ENCODE measurements around the gene CIDEC. TPM values are rescaled to one million over a fixed set of nuclear protein-coding genes. Genes with fewer than 3 reads are reported as not detected.

The CIDEC gene
- total RNA-seq, 4 donors from 2014 or later: 2.8 to 23.7 (median 9.0) TPM

DNA sequence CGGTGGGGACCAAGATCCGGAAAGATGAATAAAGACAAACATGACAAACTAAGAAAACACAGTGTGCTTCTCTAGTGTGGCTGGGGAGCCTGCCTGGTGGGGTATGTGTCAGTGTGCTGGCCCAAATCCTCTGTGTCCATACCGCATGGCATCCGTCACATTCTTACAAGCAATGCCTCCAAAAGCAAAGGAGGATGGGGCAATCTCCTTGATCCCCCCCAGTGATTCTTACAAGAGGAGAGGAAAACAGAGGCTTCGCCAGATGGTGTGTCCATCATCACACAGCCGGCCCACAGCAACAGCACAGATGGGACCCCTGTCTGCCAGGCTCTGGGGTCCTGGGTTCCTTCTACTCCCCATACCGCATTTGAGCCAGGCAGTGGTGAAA is 36.3 kb upstream of the CIDEC start:
- intact Hi-C loops (cut with DNase I; ENCODE audit: low total_unique reads): loop anchor here (10.0 kb wide), 1 partner anchor 62 kb away; no protein-coding TSS in a partner anchor
- WGBS, 2 donors: 36 to 40% methylated on average over 7 of the region's 7 CpGs
- H3K4me3 ChIP-seq (ENCODE audit: low read depth, poor library complexity, severe bottlenecking): no peak overlapping the region
- DNase-seq (ENCODE audit: low spot score in 2 of 2): no peak
- TF ChIP-seq POLR2A (IDR thresholded peaks at IDR 0.05): no peak
- TF ChIP-seq, protein P1, sequence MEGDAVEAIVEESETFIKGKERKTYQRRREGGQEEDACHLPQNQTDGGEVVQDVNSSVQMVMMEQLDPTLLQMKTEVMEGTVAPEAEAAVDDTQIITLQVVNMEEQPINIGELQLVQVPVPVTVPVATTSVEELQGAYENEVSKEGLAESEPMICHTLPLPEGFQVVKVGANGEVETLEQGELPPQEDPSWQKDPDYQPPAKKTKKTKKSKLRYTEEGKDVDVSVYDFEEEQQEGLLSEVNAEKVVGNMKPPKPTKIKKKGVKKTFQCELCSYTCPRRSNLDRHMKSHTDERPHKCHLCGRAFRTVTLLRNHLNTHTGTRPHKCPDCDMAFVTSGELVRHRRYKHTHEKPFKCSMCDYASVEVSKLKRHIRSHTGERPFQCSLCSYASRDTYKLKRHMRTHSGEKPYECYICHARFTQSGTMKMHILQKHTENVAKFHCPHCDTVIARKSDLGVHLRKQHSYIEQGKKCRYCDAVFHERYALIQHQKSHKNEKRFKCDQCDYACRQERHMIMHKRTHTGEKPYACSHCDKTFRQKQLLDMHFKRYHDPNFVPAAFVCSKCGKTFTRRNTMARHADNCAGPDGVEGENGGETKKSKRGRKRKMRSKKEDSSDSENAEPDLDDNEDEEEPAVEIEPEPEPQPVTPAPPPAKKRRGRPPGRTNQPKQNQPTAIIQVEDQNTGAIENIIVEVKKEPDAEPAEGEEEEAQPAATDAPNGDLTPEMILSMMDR (IDR thresholded peaks at IDR 0.05): no peak

DNA sequence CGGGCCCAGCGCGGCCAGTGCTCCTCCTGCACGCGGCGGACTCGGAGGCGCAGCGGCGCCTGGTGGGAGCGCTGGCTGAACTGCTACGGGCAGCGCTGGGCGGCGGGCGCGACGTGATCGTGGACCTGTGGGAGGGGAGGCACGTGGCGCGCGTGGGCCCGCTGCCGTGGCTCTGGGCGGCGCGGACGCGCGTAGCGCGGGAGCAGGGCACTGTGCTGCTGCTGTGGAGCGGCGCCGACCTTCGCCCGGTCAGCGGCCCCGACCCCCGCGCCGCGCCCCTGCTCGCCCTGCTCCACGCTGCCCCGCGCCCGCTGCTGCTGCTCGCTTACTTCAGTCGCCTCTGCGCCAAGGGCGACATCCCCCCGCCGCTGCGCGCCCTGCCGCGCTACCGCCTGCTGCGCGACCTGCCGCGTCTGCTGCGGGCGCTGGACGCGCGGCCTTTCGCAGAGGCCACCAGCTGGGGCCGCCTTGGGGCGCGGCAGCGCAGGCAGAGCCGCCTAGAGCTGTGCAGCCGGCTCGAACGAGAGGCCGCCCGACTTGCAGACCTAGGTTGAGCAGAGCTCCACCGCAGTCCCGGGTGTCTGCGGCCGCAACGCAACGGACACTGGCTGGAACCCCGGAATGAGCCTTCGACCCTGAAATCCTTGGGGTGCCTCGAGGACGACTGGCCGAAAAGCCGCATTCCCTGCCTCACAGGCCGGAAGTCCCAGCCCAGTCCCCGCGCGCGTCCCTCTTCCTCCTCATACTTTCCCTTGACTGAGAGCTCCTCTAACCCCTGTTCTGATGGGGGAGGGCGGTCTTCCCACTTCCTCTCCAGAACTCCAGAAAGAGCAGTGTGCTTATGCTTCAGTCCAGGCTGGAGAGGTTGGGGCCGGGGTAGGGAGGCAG is 35.4 kb upstream of the CIDEC start:
- intact Hi-C loops (cut with DNase I; ENCODE audit: low total_unique reads): loop anchor here (10.0 kb wide), 1 partner anchor 61 kb away; no protein-coding TSS in a partner anchor
- no peak for TF ChIP-seq POLR2A (IDR thresholded peaks at IDR 0.05)
- TF ChIP-seq, protein P1 (IDR thresholded peaks at IDR 0.05): no peak
- H3K4me3 ChIP-seq (ENCODE audit: low read depth, poor library complexity, severe bottlenecking): peak overlapping the region; percentile 21
- WGBS, 2 donors: 21 to 65% methylated on average over 52 to 73 of the region's 99 CpGs
- DNase-seq (ENCODE audit: low spot score in 2 of 2): peak in 1 of 2 donors; percentile 93

DNA sequence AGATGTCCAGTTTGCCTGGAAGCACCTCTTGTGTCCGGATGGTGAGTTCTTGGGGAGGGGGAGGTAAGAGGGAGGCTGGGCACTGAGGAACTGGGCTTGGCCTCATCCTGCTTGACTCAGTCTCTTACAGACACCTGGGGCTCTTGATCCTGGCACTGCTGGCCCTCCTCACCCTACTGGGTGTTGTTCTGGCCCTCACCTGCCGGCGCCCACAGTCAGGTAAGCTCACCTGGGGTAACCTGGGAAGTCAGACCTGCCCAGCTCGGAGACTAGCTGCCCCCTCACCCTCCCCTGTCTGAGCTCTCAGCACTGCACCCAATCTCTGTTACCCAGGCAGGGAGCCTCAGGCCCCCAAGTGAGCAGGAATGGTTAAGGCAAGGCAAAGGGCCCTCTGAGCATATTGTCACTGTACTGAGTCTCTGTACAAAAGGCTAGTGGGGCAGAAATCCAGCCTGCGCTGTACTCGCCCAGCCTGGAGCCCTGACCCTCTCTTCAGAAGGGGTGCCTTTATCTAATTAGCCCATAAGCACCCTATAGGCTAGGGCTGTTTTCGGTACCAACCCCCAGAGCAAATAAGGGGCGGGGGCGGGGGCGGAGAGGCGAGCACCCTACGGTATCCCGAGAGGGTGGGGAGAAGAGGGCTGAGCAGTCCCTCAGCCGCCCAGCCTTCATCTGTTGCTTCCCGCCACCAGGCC is 34.7 kb upstream of the CIDEC start:
- WGBS, 2 donors: 49 to 59% methylated on average over 3 to 7 of the region's 15 CpGs
- intact Hi-C loops (cut with DNase I; ENCODE audit: low total_unique reads): loop anchor here (10.0 kb wide), 1 partner anchor 60 kb away; no protein-coding TSS in a partner anchor
- no peak overlapping the region for H3K4me3 ChIP-seq (ENCODE audit: low read depth, poor library complexity, severe bottlenecking)
- DNase-seq (ENCODE audit: low spot score in 2 of 2): no peak
- no peak for TF ChIP-seq POLR2A (IDR thresholded peaks at IDR 0.05)
- TF ChIP-seq, protein P1 (IDR thresholded peaks at IDR 0.05): no peak

DNA sequence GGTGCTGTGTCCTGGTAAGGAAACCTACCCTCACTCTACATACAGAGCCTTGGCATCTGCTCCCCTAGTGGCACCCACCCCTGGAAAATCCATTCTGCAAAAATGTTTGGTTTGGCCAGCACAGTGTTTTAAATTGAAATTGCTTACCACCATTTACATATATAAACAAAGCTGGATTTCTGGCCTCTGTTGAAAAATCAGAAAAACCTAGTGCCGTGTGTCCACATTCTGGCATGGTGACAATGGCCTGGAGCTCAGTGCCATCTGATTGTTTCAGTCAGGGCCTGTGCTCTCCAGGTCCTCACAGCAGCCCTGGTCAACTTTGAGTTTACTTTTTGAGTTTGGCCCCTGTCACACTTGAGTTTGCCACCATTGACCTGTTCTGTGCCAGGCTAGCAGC is 34.0 kb upstream of the CIDEC start:
- intact Hi-C loops (cut with DNase I; ENCODE audit: low total_unique reads): loop anchor here (10.0 kb wide), 1 partner anchor 59 kb away; no protein-coding TSS in a partner anchor
- no peak for DNase-seq (ENCODE audit: low spot score in 2 of 2)
- no peak overlapping the region for H3K4me3 ChIP-seq (ENCODE audit: low read depth, poor library complexity, severe bottlenecking)
- WGBS, 2 donors: 21 to 27% methylated on average over 1 of the region's 1 CpG
- TF ChIP-seq, protein P1 (IDR thresholded peaks at IDR 0.05): no peak

DNA sequence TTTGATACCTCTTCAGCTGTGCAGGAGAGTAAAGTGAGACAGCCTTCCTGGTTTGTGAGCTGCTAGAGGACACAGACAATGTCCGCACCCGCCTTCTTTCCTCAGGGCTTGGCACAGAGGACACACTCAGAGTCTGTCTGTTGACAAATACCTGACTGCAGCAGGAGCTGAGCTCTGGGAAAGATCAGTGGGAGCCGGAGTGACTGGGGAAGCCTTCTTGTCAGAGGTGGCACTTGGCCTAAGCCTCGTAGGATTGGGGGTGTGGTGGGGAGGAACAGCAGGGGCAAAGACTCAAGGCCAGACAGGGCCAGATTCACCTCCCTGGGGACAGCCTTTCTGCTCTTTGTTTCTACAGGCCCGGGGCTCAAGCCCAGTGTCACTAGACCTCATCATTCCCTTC is 33.5 kb upstream of the CIDEC start:
- intact Hi-C loops (cut with DNase I; ENCODE audit: low total_unique reads): loop anchor here (10.0 kb wide), 1 partner anchor 59 kb away; no protein-coding TSS in a partner anchor
- TF ChIP-seq POLR2A (IDR thresholded peaks at IDR 0.05): no peak
- TF ChIP-seq, protein P1 (IDR thresholded peaks at IDR 0.05): no peak
- WGBS, 2 donors: 34 to 41% methylated on average over 5 of the region's 5 CpGs
- no peak for DNase-seq (ENCODE audit: low spot score in 2 of 2)
- H3K4me3 ChIP-seq (ENCODE audit: low read depth, poor library complexity, severe bottlenecking): no peak overlapping the region
